Upper lobe of right lung (tissue), 1 donor: Measurements from ENCODE around the gene CCDC71. TPM values are rescaled to one million over a fixed set of nuclear protein-coding genes. Genes with fewer than 3 reads are reported as not detected.

Experiments
- ATAC-seq: fragments of 200-7000 bp; cut with Tn5 transposase; one replicate; pipeline ENCODE4 v1.9.1; 2020; ENCODE audit warnings: mild to moderate bottlenecking, moderate library complexity
- DNase-seq: peaks from one replicate; pipeline ENCODE4 v3.0.0-alpha.2; 2020
- H3K27ac ChIP-seq: fragments of 200-600 bp; one replicate; pipeline ENCODE4 v1.8.0; 2022
- H3K27me3 ChIP-seq: fragments of 200-600 bp; one replicate; pipeline ENCODE4 v1.8.0; 2022; ENCODE audit warnings: mild to moderate bottlenecking
- H3K36me3 ChIP-seq: fragments of 200-600 bp; one replicate; pipeline ENCODE4 v1.8.0; 2022
- H3K4me1 ChIP-seq: fragments of 200-600 bp; one replicate; pipeline ENCODE4 v1.8.0; 2022
- H3K4me3 ChIP-seq: fragments of 200-600 bp; one replicate; pipeline ENCODE4 v1.8.0; 2022; ENCODE audit warnings: mild to moderate bottlenecking
- H3K9me3 ChIP-seq: fragments of 200-600 bp; one replicate; pipeline ENCODE4 v1.8.0; 2022
- intact Hi-C: fragments of 100-400 bp; cut with DNase I; formaldehyde crosslinking; loops from one replicate; pipeline ENCODE4 v1.11.0; 2022
- total RNA-seq: library from RNA; stranded (reverse); fragmentation: NEBNext Ultra II Directional; extraction: Animal tissue kit (Norgen Biotek cat#: 25700); gene quantifications from one replicate; pipeline ENCODE4 v1.2.1, GENCODE V29; 2021
- TF ChIP-seq, protein P1 (sequence below): fragments of 200-600 bp; IDR thresholded peaks from one replicate; pipeline ENCODE4 v1.8.0; 2022; ENCODE audit warnings: antibody characterized with exemption
- donor health status: DM: no; HTN: yes; CAD: no; lungs with severe emphysema.

The CCDC71 gene
- total RNA-seq, 1 donor from 2014 or later = 22.1 TPM

DNA sequence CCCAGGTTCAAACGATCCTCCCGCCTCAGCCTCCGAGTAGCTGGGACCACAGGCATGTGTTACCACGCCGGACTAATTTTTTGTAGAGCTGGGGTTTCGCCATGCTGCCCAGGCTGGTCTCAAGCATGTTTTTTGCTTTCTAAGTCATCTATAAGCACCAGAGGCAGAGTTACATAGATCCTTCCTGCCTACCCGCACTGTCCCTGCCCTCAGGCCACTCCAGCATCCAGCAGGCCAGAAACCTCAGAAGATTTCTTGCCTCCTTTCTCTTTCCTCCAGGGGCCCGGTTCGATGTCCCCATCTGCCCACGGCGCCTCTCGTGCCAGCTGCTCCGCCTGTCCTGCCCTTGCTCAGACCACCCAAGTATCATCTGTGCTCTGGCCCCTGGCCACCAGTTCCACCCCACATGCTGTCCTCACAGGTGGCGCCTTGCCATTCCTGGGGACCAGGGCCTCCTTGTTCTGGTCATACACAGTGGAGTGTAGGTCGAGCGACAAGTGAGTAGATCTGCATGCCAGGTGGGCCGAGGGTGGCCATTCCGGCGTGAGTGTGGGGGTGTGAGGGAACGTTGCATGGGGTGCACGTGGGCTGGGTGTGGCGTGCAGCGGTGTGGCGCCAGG lies 32.6 kb upstream of the CCDC71 start:
- H3K36me3 ChIP-seq = no peaks in the 10 kb centered on the region
- H3K4me3 ChIP-seq = peak overlapping the region; percentile 39
- intact Hi-C loops = no loop called here
- H3K27me3 ChIP-seq = peaks cover 8% of the 10 kb centered on the region
- H3K27ac ChIP-seq = no peak overlapping the region
- ATAC-seq = peak; percentile 38
- DNase-seq = peak; percentile 51
- H3K9me3 ChIP-seq = no peaks in the 10 kb centered on the region
- TF ChIP-seq, protein P1, sequence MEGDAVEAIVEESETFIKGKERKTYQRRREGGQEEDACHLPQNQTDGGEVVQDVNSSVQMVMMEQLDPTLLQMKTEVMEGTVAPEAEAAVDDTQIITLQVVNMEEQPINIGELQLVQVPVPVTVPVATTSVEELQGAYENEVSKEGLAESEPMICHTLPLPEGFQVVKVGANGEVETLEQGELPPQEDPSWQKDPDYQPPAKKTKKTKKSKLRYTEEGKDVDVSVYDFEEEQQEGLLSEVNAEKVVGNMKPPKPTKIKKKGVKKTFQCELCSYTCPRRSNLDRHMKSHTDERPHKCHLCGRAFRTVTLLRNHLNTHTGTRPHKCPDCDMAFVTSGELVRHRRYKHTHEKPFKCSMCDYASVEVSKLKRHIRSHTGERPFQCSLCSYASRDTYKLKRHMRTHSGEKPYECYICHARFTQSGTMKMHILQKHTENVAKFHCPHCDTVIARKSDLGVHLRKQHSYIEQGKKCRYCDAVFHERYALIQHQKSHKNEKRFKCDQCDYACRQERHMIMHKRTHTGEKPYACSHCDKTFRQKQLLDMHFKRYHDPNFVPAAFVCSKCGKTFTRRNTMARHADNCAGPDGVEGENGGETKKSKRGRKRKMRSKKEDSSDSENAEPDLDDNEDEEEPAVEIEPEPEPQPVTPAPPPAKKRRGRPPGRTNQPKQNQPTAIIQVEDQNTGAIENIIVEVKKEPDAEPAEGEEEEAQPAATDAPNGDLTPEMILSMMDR = no peak
- H3K4me1 ChIP-seq = no peaks in the 10 kb centered on the region

DNA sequence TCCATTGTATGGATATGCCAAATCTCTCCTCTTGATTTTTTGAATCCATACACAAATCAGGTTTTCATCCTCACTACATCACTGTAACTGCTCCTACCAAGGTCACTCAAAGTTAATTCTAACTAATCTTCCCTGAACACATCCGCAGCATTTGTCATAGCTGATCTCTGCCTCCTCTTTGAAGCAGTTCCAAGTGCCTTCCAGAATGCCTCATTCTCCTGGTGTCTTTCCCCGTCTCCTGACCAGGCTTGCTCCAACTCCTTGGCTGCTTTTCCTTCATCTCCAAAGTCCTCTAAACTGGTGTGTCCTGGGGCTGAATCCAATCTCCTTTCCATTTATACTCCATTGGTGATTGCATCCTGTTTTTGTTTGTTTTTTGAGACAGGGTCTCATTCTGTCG lies 32.0 kb upstream of the CCDC71 start:
- H3K36me3 ChIP-seq = no peaks in the 10 kb centered on the region
- DNase-seq (no peak), ATAC-seq (no peak)
- no peak overlapping the region for H3K27ac ChIP-seq
- H3K4me1 ChIP-seq = no peaks in the 10 kb centered on the region
- intact Hi-C loops = no loop called here
- H3K4me3 ChIP-seq = no peak overlapping the region
- H3K9me3 ChIP-seq = no peaks in the 10 kb centered on the region
- TF ChIP-seq, protein P1 = no peak
- H3K27me3 ChIP-seq = peaks cover 8% of the 10 kb centered on the region

DNA sequence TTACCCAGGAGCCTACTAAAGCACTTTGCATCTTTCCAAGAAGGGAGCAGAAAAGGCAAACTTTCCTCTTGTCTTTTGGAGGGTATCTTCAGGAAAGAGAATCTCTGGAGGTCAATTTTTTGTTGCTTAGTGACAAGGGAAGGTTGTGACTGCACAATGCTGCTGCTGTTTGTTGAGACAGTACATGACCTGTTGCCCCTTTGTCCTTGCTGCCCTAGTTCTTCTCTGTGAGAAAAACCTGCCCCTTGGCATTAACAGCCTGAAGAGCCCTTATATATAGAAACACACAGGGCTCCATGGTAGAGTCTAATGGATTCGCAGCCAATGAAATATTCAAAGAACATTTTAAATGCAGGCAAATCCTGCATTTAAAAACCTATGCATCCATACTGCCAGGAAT lies 25.6 kb upstream of the CCDC71 start:
- no peak overlapping the region for H3K27ac ChIP-seq
- H3K36me3 ChIP-seq = no peaks in the 10 kb centered on the region
- no peaks in the 10 kb centered on the region for H3K4me1 ChIP-seq
- no peaks in the 10 kb centered on the region for H3K27me3 ChIP-seq
- intact Hi-C loops = no loop called here
- DNase-seq (no peak), ATAC-seq (no peak)
- H3K9me3 ChIP-seq = no peaks in the 10 kb centered on the region
- no peak overlapping the region for H3K4me3 ChIP-seq
- TF ChIP-seq, protein P1 = no peak

DNA sequence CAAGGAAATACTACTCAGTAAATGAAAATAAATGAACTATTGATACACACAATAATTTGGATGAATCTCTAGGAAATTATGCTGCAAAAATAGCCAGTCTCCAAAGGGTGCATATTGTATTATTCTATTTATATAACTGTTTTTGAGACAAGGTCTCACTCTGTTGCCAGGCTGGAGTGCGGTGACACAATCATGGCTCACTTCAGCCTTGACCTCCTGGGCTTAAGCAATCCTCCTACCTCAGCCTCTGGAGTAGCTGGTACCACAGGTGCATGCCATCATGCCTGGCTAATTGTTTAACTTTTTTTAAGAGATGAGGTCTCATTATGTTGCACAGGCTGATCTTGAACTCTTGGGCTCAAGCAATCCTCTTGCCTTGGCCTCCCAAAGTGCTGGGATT lies 17.7 kb upstream of the CCDC71 start:
- intact Hi-C loops = no loop called here
- H3K27me3 ChIP-seq = no peaks in the 10 kb centered on the region

DNA sequence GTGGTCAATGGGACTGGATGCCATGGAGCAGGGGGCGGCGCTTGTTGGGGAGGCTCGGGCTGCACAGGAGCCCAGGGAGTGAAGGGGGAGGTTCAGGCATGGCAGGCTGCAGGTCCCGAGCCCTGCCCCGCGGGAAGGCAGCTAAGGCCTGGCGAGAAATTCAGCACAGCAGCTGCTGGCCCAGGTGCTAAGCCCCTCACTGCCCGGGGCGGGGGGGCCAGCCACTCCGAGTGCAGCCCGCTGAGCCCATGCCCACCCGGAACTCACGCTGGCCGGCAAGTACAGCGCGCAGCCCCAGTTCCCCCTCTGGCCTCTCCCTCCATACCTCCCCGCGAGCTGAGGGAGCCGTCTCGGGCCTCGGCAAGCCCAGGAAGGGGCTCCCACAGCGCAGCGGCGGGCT lies 16.6 kb upstream of the CCDC71 start:
- no peak overlapping the region for H3K4me3 ChIP-seq
- TF ChIP-seq, protein P1 = no peak
- H3K4me1 ChIP-seq = no peaks in the 10 kb centered on the region
- ATAC-seq (no peak), DNase-seq (no peak)
- no peaks in the 10 kb centered on the region for H3K36me3 ChIP-seq
- H3K27me3 ChIP-seq = no peaks in the 10 kb centered on the region
- no peaks in the 10 kb centered on the region for H3K9me3 ChIP-seq
- intact Hi-C loops = no loop called here
- no peak overlapping the region for H3K27ac ChIP-seq

More for the DNA sequence above, 17.7 kb upstream of the CCDC71 start:
- Histone ChIP-seq H3K27ac (no peak overlapping the region), H3K36me3 (no peaks in the 10 kb centered on the region), H3K4me3 (no peak overlapping the region), H3K9me3 (no peaks in the 10 kb centered on the region), H3K4me1 (no peaks in the 10 kb centered on the region)
- TF ChIP-seq, protein P1 = no peak
- DNase-seq (no peak), ATAC-seq (no peak)

DNA sequence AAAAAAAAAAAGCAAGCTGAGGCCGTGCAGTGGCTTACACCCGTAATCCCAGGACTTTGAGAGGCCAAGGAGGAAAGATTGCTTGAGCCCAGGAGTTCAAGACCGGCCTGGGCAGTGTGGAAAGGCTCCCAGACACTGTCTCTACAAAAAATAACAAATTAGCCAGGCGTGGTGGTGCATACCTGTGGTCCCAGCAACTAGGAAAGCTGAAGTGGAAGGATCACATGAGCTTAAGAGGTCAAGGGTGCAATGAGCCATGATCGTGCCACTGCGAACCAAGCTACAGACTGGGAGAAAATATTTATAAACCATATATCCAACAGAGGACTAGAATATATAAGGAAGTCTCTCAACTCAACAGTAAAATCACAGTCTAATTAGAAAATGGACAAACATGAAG lies 15.2 kb upstream of the CCDC71 start:
- no peak for ATAC-seq
- H3K9me3 ChIP-seq = no peaks in the 10 kb centered on the region

More for the DNA sequence above, 15.2 kb upstream of the CCDC71 start:
- H3K27me3 ChIP-seq = no peaks in the 10 kb centered on the region
- TF ChIP-seq, protein P1 = no peak
- no peaks in the 10 kb centered on the region for H3K4me1 ChIP-seq
- H3K27ac ChIP-seq = no peak overlapping the region
- no peaks in the 10 kb centered on the region for H3K36me3 ChIP-seq
- intact Hi-C loops = no loop called here
- DNase-seq = no peak
- no peak overlapping the region for H3K4me3 ChIP-seq
